B cell (primary cell): Measurements from ENCODE around the gene UNC119B.

ENCODE experiments used
- EZH2 ChIP-seq: IDR thresholded peaks from 2 replicates; pipeline ENCODE4 v1.6.1; 2012; ENCODE audit warnings: borderline replicate concordance, low read depth, mild to moderate bottlenecking, moderate library complexity, low read length; ENCODE audit not compliant: insufficient read depth, poor library complexity, severe bottlenecking
- TF ChIP-seq, protein P1 (sequence below): fragments of 200-600 bp; IDR thresholded peaks from one replicate; pipeline ENCODE4 v1.8.0; 2022; ENCODE audit warnings: antibody characterized with exemption, mild to moderate bottlenecking

DNA sequence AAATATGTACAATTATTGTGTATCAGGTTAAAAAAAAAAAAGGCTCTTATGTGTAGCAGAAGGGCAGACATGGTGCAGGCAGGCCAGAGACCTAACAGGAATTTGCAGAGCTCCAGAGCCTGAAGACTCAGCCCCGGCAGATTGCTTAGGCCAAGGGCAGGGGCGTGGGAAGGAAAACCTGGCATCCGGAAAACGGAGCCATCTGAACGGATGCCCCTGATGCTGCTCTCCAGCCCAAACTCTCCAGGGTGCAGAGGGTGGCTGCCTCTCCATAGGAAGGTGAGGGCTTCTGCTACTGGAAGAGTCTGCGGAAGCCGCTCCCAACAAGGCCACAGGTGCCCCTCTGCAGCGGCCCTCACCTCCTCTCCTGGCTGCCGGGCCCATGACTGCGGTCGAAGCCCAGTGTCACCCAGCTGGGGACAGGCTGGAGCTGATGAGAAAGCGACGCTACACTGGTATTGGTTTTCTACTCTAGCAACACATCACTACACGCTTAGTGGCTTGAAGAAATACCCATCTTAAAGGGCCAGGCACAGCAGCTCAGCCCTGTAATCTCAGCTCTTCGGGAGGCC, 34.8 kb downstream of the UNC119B start:
- TF ChIP-seq, protein P1, sequence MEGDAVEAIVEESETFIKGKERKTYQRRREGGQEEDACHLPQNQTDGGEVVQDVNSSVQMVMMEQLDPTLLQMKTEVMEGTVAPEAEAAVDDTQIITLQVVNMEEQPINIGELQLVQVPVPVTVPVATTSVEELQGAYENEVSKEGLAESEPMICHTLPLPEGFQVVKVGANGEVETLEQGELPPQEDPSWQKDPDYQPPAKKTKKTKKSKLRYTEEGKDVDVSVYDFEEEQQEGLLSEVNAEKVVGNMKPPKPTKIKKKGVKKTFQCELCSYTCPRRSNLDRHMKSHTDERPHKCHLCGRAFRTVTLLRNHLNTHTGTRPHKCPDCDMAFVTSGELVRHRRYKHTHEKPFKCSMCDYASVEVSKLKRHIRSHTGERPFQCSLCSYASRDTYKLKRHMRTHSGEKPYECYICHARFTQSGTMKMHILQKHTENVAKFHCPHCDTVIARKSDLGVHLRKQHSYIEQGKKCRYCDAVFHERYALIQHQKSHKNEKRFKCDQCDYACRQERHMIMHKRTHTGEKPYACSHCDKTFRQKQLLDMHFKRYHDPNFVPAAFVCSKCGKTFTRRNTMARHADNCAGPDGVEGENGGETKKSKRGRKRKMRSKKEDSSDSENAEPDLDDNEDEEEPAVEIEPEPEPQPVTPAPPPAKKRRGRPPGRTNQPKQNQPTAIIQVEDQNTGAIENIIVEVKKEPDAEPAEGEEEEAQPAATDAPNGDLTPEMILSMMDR = no peak
- TF ChIP-seq EZH2 = no peak
